ENCODE measurements around the gene NUP93.
"Not testable (repeated sequence)": the region's sequence is repeated elsewhere in the genome, so short reads cannot be mapped to it uniquely, and the experiment has no call there.

Gene NUP93

DNA sequence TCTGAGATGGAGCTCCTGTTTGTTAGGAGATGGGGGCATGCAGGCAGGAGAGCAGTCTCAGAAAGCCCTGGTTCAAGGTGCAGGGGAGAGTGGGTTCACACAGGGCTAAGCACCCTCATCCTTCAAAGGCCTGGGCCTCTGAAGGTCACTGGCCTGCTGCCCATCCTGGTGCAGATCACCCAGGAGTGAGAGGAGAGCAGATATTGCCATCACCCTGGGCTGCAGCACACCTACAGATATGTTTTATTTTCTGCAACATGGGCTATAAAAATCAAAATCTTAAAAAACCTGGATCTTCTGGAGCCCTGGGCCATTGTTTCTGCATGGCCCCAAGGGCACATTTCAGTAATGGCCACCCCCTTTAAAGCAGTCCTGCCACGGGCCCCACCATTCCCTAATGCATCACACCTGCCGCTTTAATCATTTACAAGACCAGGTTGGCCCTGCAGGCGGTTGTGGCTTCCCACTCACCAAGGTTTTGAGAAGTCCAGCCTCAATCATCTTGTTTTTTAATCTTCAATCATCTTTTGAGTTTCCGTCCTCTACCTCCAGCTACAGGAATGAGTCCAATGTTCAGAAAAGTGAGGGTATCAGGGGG lies 20.4 kb upstream of the NUP93 start:
- no peak for DNase-seq

DNA sequence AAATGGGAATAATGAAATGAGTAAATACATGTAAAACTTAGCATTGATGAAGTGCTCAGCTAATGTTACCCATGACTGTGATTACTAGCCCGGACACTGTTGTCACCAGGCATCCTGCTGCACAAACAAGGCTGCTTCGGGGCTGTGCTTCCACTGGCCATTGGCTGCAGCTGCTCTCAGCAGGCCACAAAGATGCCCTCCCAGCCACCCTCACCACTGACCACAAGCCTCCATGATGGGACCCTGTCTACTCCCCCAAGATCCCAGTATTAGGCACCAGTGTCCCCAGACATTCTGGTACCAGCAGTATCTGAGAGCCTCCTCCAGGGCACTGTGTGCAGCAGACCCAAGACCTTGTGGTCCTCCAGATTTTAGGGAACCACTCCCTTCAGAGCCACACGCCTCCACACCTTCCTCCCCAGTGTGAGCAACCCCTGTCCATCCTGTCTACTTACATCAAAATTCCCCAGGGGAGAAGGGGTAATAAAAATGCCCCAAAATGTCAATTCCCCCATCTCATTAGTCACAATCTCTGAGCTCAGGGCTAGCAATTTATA lies 19.7 kb upstream of the NUP93 start:
- DNase-seq: no peak

DNA sequence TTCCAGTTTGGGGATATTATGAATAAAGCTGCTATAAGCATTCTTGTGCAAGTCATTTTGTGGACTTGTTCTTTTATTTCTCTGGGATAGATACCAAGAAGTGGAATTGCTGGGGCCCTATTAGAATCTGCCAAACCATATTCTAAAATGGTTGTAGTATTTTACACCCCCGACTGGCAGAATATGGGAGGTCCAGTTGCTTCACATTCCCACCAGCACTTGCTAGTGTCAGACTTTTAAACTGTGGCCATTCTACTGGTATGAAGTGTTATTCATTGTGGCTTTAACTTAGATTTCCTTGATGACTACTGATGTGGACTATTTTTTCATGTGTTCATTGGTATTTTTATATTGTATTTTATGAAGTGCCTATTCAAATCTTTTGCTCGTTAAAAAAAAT lies 18.1 kb upstream of the NUP93 start:
- DNase-seq: no peak

DNA sequence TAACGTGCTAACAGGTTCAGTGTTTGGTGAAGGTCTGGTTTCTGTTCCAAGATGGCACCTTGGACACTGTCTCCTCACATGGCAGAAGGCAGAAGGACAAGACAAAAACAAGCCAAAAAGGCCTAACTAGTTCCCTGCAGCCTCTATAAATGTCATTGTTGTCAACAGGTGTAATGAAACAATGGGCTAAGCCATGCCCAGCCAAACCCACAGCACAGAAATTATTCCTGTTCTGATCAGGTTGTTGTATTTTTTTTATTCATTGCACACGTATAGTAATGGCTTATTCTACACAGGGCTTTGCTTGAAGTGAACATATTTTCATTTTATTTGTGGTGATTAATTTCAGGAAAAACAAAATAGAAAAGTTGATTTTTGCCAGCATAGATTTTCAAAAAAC lies 16.1 kb upstream of the NUP93 start:
- DNase-seq: no peak

DNA sequence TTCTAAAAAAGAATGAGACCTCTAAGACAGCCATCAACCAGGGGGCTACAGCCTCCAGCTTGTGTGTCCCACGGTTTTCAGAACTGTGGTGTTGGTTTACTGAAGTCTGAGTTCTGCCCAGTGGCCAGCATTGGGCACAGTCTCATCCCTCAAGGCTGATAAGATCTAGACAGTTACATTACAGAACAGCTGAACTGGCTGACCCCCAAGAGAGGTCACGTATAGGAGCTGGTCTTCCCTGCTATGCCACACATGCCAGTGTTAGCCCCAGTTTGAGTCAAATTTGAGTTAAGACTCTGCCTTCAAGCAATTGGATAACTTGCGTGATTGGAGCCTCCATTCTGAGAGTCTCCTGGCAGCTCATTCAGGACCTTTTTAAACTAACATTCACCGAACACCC lies 14.8 kb upstream of the NUP93 start:
- no peak for DNase-seq

DNA sequence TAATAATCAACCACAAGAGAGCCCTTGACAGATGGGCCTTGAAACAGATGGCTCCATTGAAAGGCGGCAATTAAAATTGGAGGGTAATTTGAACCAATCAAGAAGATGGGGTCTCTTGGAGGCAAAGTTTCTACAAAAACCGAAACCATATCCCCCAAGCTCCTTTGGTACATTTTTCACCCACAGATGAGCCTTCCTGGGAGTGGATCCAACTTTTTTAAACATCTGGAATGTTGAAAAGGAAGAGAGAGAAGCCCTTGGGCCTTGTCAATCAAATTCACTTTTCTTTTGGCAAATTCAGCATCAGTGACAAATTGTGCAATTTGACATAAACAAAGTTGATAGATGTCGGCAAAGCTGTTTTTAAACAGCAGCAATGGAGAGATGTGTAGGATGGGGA lies 13.2 kb upstream of the NUP93 start:
- DNase-seq: no peak

DNA sequence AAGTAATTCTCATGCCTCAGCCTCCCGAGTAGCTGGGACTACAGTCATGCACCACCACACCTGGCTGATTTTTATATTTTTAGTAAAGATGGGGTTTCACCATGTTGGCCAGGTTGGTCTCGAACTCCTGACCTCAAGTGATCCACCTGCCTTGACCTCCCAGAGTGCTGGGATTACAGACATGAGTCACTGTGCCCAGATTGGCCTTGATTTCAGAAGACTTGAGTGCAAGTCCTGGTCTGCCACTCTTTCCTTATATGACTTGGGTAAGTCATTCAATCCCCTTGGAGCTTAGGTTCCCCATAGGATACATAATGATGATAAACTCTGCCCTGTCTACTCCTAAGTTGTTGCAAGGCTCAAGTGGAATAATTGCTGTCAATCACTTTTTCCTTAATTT lies 12.4 kb upstream of the NUP93 start:
- DNase-seq: not testable (repeated sequence)

DNA sequence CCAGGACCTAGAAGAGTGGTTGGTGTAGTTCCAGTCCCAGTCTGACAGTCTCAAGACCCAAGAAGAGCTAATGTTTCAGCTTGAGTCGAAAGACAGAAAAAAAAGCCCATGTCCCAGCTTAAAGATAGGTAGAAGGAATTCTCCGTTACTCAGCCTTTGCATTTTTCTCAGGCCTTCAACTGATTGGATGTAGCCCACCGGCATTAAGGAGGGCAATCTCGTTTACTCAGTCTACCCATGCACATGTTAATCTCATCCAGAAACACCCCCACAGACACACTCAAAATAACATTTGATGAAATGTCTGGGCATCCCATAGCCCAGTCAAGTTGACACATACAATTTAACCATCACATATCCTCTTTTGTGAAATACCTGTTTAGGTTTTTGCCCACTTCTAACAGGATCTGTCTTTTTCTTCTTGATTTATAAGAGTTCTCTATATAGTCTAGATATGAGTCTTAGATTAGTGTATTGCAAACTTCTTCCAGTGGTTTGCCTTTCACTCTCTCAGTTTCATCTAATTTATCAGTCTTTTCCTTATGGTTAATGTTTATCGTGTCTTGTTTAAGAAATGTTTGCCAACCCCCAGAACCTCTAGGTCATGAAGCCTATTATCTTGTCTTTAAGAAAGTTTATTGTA lies 7.6 kb upstream of the NUP93 start:
- DNase-seq: no peak

DNA sequence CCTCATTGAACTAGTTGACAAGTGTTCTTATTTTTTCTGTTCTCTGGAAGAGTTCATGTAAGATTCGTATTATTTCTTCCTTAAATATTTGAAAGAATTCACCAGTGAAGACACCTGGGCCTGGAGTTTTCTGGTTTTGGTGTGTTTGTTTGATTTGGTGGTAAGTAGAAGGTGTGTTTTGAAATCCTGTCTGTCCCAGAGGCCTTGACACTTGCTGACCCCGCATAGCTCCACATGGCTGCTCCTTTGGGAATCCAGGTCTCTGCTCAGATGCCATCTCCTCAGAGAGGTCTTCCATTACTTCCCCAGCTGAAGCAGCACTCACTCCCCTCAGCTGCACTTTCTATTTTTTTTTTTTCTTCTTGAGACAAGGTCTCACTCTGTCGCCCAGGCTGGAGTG lies 5.7 kb upstream of the NUP93 start:
- DNase-seq: no peak

DNA sequence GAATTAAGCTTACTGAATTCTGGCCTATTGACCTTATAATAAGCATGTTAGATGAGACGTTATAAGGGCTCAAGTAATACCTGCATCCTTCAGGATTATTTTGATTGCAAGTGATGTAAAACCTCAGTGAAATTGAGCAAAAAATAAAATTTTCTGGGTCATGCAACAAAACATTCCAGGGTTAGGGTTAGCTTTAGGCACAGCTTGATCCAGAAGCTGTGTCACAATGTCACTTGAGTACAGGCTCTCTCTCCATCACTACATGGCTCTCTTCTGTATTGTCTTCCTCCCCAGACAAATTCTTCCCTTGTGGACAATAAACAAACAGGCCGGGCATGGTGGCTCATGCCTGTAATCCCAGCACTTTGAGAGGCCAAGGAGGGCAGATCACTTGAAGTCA lies 3.6 kb upstream of the NUP93 start:
- DNase-seq: no peak

DNA sequence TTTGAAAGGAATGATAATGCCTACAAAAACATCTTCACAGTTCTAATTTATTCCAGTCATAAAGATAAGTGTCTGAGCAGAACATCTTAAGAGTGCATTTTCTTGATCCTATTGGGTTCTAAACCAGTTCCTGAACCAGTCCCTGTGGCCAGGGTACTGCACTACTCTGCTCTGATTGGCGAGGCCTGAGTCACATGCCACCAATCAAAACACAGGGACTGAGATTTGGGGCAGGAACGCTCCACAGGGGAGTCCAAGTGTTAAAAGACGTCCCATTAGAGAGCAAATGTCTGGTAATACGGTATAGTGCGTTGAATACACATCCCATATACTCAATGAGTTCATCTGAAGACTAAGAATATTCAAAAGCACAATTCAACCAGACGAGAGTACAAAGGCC lies 3.0 kb upstream of the NUP93 start:
- DNase-seq: no peak

DNA sequence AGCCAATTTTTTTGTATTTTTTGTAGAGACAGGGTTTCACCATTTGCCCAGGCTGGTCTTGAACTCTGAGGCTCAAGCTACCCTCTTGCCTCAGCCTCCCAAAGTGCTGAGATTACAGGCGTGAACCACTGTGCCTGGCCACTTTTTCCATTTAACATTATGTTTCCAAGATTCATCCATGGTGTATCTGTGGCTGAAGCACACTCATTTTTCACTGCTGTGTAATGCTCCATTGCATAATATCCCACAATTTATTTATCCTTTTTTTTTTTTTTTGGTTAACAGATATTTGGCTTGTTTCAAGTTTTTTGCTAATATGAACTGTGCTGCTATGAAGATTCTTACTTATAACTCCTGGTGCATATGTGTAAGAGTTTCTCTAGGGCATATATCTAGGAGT lies 1.9 kb upstream of the NUP93 start:
- no peak for DNase-seq

DNA sequence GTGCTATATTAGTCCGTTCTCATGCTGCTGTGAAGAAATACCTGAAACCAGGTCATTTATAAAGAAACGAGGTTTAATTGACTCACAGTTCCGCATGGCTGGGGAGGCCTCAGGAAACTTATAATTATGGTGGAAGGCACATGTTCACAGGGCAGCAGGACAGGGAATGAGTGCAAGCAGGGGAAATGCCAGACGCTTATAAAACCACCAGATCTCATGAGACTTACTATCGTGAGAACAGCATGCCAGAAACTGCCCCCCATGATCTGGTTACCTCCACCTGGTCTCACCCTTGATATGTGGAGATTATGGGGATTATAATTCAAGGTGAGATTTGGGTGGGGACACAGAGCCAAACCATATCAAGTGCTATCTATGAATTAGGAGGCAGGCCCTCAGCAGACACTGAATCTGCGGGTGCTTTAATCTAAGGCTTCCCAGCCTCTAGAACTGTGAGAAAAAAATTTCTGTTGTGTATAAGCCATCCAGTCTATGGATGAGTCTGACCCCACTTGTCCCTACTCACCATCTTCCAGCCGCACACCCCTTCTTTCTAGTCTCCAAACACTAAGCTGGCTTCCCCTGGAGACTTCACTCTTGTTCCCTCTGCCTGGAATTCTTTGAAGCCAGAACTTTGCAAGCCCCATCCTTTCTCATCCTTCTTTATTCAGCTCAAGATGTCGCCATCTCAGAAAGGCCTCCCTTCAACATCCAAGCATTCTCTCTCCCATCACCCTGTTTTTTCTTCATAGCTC lies 772 bp upstream of the NUP93 start:
- no peak for DNase-seq

DNA sequence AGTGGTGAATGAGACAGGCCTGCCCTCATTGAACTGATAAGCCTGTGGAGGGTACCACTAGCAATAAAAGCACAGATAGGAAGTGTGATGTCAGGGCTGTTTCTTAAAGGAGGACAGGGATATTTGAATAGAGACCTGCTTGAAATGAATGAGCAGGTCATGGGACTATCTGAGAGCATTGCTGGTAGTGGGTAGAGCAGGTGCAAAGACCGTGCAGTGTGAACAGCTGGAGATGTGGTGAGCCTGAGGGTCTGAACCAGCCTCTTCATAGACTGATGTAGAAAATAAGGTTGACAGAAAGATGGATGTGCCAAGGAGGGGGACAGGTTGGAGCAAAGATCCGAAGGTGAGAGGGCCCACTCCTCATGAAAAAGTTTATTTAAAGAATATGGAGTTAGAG lies 2.4 kb downstream of the NUP93 start:
- DNase-seq: no peak

DNA sequence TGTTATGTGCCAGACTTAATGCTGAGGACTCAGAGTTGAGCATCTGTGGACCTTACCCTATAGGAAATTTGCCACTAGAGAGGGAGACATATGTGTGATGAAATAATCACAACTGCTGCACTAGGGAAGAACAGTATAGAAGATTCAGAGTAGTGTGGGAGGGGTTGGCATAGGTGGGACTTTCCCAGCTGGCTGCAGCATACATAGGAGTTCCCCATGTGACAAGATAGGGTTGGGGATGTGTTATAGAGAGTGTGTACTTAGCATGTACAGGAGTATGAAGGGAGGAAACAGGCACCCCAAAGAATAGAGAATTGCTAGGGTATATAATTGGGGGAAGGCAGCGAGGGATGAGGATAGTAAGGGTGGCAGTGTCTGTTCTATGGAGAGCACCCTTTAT lies 2.9 kb downstream of the NUP93 start:
- DNase-seq: no peak

DNA sequence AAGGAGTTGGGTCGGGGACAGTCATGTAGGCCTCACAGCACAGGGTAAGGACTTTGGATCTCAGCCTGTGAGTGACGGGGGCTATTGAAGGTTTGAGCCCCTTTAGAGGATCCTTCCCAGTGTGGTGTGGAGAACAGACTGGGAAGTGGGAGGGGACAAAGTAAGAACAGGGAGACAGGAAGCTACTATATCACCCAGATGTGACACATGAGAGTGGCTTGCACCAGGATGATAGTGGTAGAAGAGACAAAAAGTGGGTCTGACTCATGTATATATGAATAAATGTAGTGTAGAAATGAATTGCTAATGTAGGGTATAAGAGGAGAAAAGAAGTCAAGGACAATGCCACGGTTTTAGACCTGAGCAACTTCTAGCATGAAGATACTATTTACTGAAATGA lies 4.5 kb downstream of the NUP93 start:
- DNase-seq: no peak

DNA sequence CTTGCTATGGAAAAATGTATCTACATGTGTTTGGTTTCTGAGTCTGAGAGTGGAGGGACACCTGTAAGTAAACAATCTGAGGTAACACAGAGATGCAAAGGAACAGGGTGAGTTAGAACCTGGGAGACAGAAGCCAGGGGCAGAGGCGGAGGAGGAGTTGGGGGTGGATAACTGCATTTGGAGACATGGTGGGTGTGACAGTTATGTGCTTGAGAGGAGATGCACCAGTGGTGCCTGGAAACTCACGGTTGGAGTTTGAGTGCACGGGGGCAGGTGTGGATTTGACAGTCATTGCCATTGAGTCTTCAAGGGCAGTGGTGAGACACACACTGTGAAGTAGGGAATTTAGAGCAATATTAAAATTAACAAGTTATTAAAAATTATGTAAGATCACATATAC lies 6.5 kb downstream of the NUP93 start:
- DNase-seq: no peak

DNA sequence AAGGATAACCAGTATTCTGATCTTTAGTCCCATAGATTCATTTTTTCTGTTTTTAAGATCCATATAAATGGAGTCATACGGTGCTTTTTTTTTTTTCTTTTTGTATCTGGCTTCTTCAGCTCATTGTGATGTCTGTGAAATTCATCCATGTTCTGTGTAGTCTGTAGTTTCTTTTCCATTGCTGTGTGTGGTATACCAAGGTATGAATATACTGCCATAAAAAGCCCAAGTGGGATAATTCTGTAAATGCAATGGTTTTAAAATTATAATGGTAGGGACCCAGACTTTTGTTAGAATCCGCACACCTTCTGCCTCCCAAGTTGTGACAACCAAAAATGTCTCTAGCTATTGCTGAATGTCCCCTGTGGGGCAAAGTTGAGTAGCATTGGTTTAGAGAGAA lies 7.6 kb downstream of the NUP93 start:
- DNase-seq: no peak

DNA sequence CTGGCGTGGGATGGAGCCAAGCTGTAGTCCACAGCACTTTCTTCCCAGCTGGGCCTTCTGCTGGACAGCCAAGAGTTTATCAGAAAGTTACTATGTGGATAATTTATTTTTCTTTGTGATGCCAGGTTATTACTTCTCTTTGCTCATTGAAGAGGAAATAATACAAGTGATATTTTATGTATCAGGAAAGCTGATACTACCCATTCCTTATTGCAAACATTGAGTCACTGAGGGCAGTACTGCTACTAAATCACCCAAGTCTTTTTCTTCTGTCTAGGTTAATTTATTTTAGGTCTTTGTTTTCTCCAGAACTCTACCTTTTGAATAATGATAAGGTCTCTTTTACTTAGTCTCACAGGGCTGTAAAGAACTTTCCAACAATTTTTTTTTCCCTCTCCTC lies 8.3 kb downstream of the NUP93 start:
- no peak for DNase-seq

DNA sequence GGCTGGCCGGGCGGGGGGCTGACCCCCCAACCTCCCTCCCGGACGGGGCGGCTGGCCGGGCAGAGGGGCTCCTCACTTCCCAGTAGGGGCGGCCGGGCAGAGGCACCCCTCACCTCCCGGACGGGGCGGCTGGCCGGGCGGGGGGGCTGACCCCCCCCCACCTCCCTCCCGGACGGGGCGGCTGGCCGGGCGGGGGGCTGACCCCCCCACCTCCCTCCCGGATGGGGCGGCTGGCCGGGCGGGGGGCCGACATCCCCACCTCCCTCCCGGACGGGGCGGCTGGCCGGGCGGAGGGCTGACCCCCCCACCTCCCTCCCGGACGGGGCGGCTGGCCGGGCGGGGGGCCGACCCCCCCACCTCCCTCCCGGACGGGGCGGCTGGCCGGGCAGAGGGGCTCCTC lies 9.4 kb downstream of the NUP93 start:
- DNase-seq: not testable (repeated sequence)

DNA sequence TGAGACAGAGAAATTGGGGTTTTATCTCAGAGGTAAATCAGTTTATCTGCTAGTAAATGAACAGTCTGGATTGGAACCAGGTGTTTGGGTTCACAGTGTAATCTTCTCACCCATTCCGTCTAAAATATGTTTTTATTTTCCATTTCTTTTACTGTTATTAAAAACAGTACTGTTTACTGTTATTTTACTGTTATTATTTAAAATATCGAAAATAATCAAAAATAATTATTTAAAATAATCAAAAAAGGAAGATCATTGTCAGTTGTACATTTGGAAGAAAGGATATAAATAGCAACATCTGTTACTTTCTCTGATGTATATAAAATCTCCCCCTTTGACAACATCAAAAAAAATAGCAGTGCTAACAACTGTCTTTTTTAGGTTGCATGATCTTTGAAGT lies 11.5 kb downstream of the NUP93 start:
- no peak for DNase-seq

DNA sequence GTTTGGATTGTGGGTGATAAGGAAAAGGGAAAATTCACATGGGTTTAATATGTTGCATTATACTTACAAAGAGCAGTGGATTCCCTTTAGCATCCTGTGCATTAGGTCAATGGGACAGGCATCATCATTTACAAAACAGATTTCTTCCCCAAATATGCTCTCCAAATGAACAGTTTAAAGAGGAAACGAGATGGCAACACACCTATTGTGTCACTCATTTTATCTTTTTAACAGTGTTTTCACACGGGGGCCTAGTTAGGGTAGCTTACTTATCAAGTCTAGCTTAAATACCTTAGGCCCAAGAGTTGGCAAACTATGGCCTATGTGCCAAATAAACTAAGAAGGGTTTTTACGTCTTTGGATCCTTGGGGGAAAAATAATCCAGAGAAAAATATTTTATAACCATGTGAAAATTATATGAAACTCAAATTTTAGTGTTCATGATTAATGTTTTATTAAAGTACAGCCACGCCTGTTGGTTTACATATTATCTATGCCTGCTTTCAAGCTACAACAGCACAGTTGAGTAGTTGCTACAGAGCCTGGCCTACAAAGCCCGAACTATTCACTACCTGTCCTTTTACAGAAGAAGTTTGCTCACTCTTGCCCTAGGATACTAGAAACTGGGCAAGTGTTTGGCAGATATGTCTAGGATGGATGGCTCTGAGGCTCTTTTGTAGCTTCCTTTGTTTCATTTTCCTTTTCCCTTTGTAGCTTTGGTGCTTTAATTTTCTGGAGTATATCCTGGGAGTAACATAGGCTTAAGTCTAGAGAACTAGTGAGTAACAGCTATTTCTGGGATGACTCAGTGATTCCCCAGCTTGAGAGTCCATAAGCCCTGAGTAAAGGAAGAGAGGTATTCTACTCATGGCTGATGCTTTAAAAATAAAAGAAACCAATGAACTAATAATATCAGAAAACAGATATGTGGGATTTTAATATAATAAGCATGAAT lies 12.4 kb downstream of the NUP93 start:
- DNase-seq: no peak

DNA sequence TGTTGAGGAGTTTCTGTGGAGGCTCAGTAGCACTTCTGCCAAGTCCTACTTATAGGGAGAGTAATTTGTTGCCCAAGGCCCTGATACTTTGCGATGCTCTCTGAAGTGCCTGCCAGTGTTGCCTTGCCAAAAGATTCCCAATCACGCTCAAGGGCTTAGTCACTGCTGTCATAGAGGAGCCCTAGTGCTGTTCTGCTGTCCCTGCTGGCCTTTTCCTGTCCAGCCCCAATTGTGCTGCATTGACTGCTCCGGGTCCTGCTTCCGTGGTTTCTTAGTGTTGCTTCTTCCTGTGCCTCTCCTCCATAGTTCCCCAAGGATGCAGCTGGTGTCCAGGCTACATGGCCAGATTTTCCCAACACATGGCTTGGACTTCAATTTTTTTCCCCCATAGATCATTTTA lies 13.9 kb downstream of the NUP93 start:
- DNase-seq: no peak

All from activated CD4-positive, alpha-beta T cell treated with anti-CD3 and anti-CD28 coated beads, Interleukin-2, amount 50 U/mL, for 1 hour (primary cell).